H4 (cell line): Measurements from ENCODE around the gene CDC73. TPM values are rescaled to one million over a fixed set of nuclear protein-coding genes. Genes with fewer than 3 reads are reported as not detected.
"Not testable (repeated sequence)": the region's sequence is repeated elsewhere in the genome, so short reads cannot be mapped to it uniquely, and the experiment has no call there.

ENCODE experiments used
- DNase-seq: peaks from one replicate; pipeline ENCODE4 v3.0.0-alpha.2; 2015; ENCODE audit warnings: low spot score
- total RNA-seq: library from RNA; depleted of rRNA; stranded (reverse); fragments of >200 nt; shearing (Covaris generic); gene quantifications from 2 replicates; pipeline ENCODE4 v1.2.3, GENCODE V29; 2014

Gene CDC73
- total RNA-seq, 1 experiment from 2014 or later, result 16.6 TPM

- peak; percentile 58 for DNase-seq
Observed at GRCh38 chr1:193229136-193229535, 107.3 kb downstream of the CDC73 start.

GRCh38 chr1:193231146-193231545 is 109.3 kb downstream of the CDC73 start:
- not testable (repeated sequence) for DNase-seq

DNA sequence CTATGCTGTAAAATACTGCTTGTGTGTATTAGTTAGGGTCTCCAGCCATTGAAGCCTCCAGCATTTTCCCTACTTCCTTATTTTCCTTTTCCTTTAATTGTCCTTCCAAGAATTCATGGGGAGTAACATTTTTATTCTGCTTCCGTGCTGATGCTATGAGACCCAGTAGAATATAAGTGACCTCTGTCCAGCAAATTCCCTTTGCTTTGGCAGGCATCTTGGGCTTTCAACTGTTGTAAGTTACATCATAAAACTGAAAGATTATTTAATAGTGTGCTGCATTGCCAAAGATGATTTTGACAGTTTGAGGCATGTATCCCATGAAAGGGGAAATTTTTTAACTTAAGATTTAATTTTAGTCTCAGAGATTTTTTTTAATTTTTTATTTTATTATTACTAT is 112.7 kb downstream of the CDC73 start:
- no peak for DNase-seq

GRCh38 chr1:193237381-193237978 is 115.6 kb downstream of the CDC73 start:
- DNase-seq, result no peak

GRCh38 chr1:193240609-193241008 is 118.8 kb downstream of the CDC73 start:
- no peak for DNase-seq

GRCh38 chr1:193241132-193241827 is 119.4 kb downstream of the CDC73 start:
- no peak for DNase-seq

- DNase-seq, result no peak
Observed at GRCh38 chr1:193242000-193242399, 120.2 kb downstream of the CDC73 start.

DNA sequence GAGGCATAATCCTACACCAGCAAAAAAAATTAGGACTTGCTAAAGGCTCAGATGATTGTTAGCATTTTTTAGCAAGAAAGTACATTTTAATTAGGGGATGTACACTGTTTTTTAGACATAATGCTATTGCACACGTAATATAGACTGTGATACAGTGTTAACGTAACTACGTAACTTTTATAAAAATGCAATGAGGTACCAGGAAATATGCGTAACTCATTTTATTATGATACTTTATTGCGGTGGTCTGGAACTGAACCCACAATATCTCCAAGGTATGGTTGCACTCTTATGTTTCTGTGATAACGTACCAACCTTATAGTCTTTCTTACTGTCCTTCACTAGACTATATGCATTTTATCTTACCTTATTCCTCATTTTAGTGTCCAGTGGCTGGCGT is 127.4 kb downstream of the CDC73 start:
- DNase-seq, result no peak

DNA sequence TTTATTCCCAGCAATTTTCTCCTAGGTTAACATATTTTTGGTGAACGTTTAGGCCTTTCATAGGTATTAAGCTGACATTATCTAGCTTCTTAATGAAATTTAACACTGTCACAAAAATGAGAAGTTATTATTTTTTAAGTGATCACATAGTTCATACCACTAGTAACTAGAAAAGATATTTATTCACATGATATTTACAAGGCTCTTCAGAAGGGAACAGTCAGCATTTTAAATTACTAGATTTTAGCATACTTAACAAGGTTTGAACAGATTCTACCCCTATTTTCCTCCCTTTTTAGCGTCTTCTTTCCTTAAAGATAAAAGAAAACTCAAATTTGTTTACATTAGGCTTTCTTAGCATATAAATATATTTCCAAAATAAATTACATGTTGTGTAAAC is 130.1 kb downstream of the CDC73 start:
- DNase-seq, result no peak

DNA sequence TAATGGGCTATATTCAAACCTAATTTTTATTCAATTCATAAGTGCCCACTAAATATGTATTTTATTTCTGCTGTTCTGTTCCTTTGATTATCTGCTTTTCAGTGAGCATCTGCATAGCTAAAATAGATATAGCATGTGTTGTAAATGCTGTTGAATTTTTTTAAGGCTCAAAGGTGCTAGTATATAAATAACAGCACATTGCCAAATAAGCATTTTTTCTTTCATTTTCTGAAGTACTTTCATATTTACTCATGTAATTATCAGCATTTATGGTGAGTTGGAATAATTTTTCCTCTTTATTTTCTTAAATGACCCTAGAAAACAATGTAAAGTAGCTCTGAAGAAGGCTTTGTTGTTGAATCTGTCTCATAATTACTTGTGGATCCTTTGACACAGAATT is 134.2 kb downstream of the CDC73 start:
- DNase-seq, result no peak

DNA sequence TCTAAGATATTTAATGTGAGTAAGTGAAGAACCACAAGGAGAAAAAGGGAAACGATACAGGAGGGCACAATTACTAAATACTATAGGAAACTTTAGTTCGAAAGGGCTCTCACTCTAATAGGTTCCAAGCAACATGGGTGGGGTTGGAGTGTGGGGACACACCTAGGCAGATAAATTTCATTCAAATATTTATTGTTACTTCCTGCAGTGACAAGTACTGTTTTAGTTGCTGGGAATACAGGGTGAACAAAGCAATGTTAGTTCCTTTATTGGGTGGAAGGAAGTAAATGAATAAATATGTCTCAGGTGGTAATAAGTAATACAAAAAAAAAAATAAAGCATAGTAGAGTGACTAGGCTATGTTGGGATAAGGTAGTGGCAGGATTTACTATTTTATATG is 137.8 kb downstream of the CDC73 start:
- no peak for DNase-seq

GRCh38 chr1:193260056-193260745 is 138.4 kb downstream of the CDC73 start:
- peak; percentile 6 for DNase-seq

- DNase-seq, result no peak
Observed at GRCh38 chr1:193260896-193261295, 139.1 kb downstream of the CDC73 start.

DNA sequence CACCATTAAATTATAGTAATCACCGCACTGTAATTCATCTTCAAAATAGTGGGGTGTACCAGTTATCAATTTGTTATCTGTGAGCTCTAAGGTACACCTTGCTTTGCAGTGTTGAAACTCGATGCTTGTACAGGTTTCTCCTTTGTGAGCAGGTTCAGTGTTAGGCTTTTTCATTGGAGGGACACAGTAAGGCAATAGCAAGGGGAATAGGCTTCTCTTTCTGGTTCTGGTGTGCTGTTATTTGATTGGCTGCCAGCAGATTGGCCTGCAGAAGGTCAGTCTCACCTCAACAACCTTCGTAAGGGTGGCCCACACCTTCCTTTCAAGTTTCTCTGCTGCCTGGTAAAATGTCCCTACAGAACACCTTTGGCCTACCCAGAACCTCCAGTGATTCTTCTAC is 140.8 kb downstream of the CDC73 start:
- no peak for DNase-seq

DNA sequence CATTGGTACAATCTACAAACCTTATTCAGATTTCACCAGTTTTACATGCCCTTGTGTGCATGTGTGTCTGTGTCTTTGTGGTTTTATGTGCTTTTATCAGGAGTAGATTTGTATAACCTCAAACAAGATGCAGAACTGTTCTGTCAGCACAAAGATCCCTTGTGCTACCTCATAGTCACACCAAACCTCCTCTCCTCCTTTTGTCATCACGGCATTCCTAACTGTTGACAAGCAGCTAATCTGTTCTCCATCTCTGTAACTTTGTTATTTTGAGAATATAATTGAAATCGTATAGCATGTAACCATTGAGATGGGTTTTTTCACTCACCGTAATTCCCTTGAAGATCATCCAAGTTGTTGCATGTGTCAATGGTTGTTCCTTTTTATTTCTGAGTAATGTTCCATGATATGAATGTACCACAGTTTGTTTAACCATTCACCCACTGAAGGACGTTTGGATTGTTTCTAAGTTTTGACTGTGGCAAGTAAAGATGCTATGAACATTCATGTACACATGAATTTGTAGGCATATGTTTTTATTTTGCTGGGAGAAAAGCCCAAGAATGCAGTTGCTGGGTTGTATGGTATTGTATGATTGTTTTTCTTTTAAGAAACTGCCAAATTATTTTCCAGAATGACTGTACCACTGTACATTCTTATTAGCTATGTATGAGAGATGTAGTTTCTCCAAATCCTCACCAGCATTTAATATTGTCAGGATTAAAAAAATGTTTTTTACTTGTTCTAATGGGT is 142.7 kb downstream of the CDC73 start:
- DNase-seq, result peak; percentile 15

- DNase-seq, result no peak
Observed at GRCh38 chr1:193265716-193266115, 143.9 kb downstream of the CDC73 start.

DNA sequence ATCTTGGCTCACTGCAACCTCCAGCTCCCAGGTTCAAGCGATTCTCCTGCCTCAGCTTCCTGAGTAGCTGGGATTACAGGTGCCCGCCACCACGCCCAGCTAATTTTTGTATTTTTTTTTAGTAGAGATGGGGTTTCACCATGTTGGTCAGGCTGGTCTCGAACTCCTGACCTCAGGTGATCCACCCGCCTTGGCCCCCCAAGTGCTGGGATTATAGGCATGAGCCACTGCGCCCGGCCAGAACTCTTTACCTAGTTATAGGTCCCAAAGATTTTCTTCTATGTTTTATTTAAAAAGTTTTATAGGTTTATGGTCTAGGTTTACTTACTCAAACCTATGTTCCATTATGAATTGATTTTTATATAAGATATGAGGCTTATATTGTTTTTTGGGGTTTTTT is 145.0 kb downstream of the CDC73 start:
- DNase-seq, result not testable (repeated sequence)

- peak; percentile 43 for DNase-seq
Observed at GRCh38 chr1:193270996-193271395, 149.2 kb downstream of the CDC73 start.

DNA sequence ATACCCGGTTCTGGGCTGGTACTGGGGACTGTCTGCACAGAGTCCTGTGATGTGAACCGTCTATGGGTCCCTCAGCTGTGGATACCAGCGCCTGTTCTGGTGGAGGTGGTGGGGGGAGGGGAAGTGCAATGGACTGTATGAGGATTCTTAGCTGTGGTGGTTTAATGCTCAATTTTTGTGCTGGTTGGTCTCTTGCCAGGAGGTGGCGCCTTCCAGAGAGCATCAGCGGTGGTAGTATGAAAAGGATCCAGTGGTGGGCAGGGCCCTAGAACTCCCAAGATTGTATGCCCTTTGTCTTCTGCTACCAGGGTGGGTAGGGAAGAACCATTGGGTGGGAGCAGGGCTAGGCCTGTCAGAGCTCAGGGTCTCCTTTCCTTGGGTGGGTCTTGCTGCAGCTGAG is 153.9 kb downstream of the CDC73 start:
- no peak for DNase-seq

- DNase-seq, result no peak
Observed at GRCh38 chr1:193278968-193279367, 157.1 kb downstream of the CDC73 start.

DNA sequence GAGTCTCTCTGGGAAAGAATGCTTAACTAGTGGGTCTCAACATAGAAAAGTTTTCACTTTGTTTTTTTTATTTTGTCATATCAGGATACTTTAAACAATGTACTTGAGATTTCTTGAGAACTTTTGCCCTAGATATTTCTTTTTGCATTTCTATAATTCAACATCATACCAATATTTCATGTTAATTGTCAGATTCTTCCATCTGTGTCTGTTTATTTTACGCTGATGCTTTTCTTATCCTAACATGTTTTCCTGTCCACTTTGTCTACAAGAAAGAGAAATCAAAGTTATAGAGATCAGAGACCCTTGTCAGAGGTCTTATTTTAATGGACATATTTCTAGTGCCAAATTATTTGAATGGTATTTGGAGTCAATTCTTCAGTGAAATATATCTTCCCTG is 160.1 kb downstream of the CDC73 start:
- no peak for DNase-seq

- DNase-seq, result peak; percentile 9
Observed at GRCh38 chr1:193283016-193283415, 161.2 kb downstream of the CDC73 start.
